HepG2 (cell line): ENCODE results near the gene SPTBN5.

ENCODE experiments used
- MTF1 ChIP-seq: sonication (generic); formaldehyde crosslinking; IDR thresholded peaks from 2 replicates; pipeline ENCODE4 v1.5.0; 2020; ENCODE audit warnings: missing genetic modification reagents
- NR2F6 ChIP-seq, 2 experiments: IDR thresholded peaks; 2 replicates each; pipeline ENCODE4 v1.6.1; 2016; ENCODE audit warnings: antibody characterized with exemption in 1 of 2, mild to moderate bottlenecking in 1 of 2
- POLR2A ChIP-seq, 2 experiments: IDR thresholded peaks; 2 replicates each; pipeline ENCODE4 v1.6.1; 2011; ENCODE audit warnings: low read depth in 2 of 2, low read length in 2 of 2, mild to moderate bottlenecking in 1 of 2, moderate library complexity in 1 of 2; ENCODE audit not compliant: insufficient read depth in 1 of 2
- POLR2AphosphoS5 ChIP-seq: IDR thresholded peaks from 2 replicates; pipeline ENCODE4 v1.6.1; 2012; ENCODE audit warnings: low read depth, low read length
- REXO4 ChIP-seq: sonication (generic); formaldehyde crosslinking; IDR thresholded peaks from 2 replicates; pipeline ENCODE4 v1.8.0; 2022; ENCODE audit warnings: missing genetic modification reagents, mild to moderate bottlenecking, borderline replicate concordance
- SMC3 ChIP-seq: IDR thresholded peaks from 2 replicates; pipeline ENCODE4 v1.6.1; 2011; ENCODE audit warnings: low read length, improper control_type of control experiment
- ZHX2 ChIP-seq, 2 experiments: sonication (generic) in 1 of 2; formaldehyde crosslinking in 1 of 2; IDR thresholded peaks; 2 replicates each; pipeline versions ENCODE4 v1.6.1 to v1.9.0; 2014 to 2022; ENCODE audit warnings: antibody characterized with exemption in 1 of 2, borderline replicate concordance in 1 of 2, inconsistent platforms in 1 of 2, low read depth in 1 of 2, missing genetic modification reagents in 1 of 2
- ZNF121 ChIP-seq: sonication (generic); formaldehyde crosslinking; IDR thresholded peaks from 2 replicates; pipeline ENCODE4 v1.5.0; 2020; ENCODE audit warnings: mild to moderate bottlenecking, missing genetic modification reagents
- ZNF430 ChIP-seq: sonication (generic); formaldehyde crosslinking; IDR thresholded peaks from 2 replicates; pipeline ENCODE4 v1.9.0; 2021; ENCODE audit warnings: mild to moderate bottlenecking, missing genetic modification reagents
- ZNF510 ChIP-seq: sonication (generic); formaldehyde crosslinking; IDR thresholded peaks from 2 replicates; pipeline ENCODE4 v1.4.0; 2020; ENCODE audit warnings: low read depth, mild to moderate bottlenecking, missing genetic modification reagents
- TF ChIP-seq, protein P1 (sequence below): IDR thresholded peaks from 2 replicates; pipeline ENCODE4 v1.6.1; 2016; ENCODE audit warnings: missing compliant biosample characterization, missing genetic modification reagents, borderline replicate concordance
- TF ChIP-seq, protein P2 (sequence below): sonication (generic); formaldehyde crosslinking; IDR thresholded peaks from 2 replicates; pipeline ENCODE4 v1.5.0; 2020; ENCODE audit warnings: mild to moderate bottlenecking, missing genetic modification reagents, moderate library complexity
- TF ChIP-seq, protein P3 (sequence below): sonication (generic); formaldehyde crosslinking; IDR thresholded peaks from 2 replicates; pipeline ENCODE4 v1.4.0; 2020; ENCODE audit warnings: missing genetic modification reagents, mild to moderate bottlenecking, borderline replicate concordance

DNA sequence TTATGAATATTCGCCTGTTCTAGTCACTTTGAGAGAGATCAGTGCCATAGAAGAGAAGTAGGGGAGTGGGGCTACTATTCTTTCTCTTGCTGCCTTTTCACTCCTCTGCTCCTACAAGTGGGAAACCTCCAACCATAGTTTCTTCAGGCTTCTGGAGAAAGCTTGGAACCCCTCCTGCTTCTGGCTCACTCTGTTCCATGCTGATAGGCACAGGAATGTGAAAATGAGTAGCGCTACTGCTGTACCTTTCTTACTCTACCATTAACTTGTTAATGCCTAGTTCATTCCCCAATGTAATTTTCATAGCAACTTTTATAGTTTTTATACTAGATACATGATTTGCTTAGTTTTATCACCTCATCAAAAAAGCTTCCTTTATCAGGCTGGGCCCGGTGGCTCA lies 92.7 kb downstream of the SPTBN5 start:
- TF ChIP-seq SMC3 (no peak), MTF1 (CRISPR knock-in tag) (no peak), ZNF430 (CRISPR knock-in tag) (no peak), NR2F6 (IDR thresholded peaks at IDR 0.05) (no peak), NR2F6 (CRISPR knock-in tag; IDR thresholded peaks at IDR 0.05) (no peak), REXO4 (CRISPR knock-in tag) (no peak), ZNF510 (CRISPR knock-in tag) (no peak), POLR2A (IDR thresholded peaks at IDR 0.05; ENCODE audit: insufficient read depth in 1 of 2, low read depth in 2 of 2, low read length in 2 of 2) (no peak), ZHX2 (IDR thresholded peaks at IDR 0.05; ENCODE audit: low read depth) (no peak), ZHX2 (CRISPR knock-in tag; IDR thresholded peaks at IDR 0.05; ENCODE audit: borderline replicate concordance) (no peak), POLR2AphosphoS5 (no peak), ZNF121 (CRISPR knock-in tag) (no peak)
- TF ChIP-seq, protein P1, sequence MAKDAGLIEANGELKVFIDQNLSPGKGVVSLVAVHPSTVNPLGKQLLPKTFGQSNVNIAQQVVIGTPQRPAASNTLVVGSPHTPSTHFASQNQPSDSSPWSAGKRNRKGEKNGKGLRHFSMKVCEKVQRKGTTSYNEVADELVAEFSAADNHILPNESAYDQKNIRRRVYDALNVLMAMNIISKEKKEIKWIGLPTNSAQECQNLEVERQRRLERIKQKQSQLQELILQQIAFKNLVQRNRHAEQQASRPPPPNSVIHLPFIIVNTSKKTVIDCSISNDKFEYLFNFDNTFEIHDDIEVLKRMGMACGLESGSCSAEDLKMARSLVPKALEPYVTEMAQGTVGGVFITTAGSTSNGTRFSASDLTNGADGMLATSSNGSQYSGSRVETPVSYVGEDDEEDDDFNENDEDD (CRISPR knock-in tag), result no peak
- TF ChIP-seq, protein P2, sequence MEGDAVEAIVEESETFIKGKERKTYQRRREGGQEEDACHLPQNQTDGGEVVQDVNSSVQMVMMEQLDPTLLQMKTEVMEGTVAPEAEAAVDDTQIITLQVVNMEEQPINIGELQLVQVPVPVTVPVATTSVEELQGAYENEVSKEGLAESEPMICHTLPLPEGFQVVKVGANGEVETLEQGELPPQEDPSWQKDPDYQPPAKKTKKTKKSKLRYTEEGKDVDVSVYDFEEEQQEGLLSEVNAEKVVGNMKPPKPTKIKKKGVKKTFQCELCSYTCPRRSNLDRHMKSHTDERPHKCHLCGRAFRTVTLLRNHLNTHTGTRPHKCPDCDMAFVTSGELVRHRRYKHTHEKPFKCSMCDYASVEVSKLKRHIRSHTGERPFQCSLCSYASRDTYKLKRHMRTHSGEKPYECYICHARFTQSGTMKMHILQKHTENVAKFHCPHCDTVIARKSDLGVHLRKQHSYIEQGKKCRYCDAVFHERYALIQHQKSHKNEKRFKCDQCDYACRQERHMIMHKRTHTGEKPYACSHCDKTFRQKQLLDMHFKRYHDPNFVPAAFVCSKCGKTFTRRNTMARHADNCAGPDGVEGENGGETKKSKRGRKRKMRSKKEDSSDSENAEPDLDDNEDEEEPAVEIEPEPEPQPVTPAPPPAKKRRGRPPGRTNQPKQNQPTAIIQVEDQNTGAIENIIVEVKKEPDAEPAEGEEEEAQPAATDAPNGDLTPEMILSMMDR (CRISPR knock-in tag), result no peak
- TF ChIP-seq, protein P3, sequence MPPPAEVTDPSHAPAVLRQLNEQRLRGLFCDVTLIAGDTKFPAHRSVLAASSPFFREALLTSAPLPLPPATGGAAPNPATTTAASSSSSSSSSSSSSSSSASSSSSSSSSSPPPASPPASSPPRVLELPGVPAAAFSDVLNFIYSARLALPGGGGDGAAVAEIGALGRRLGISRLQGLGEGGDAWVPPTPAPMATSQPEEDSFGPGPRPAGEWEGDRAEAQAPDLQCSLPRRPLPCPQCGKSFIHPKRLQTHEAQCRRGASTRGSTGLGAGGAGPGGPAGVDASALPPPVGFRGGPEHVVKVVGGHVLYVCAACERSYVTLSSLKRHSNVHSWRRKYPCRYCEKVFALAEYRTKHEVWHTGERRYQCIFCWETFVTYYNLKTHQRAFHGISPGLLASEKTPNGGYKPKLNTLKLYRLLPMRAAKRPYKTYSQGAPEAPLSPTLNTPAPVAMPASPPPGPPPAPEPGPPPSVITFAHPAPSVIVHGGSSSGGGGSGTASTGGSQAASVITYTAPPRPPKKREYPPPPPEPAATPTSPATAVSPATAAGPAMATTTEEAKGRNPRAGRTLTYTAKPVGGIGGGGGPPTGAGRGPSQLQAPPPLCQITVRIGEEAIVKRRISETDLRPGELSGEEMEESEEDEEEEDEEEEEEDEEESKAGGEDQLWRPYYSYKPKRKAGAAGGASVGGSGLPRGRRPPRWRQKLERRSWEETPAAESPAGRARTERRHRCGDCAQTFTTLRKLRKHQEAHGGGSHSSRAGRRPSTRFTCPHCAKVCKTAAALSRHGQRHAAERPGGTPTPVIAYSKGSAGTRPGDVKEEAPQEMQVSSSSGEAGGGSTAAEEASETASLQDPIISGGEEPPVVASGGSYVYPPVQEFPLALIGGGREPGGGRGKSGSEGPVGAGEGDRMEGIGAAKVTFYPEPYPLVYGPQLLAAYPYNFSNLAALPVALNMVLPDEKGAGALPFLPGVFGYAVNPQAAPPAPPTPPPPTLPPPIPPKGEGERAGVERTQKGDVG, result no peak
